ENCODE measurements around the gene TMEM203. TPM values are rescaled to one million over a fixed set of nuclear protein-coding genes. Genes with fewer than 3 reads are reported as not detected.

The TMEM203 gene
- total RNA-seq, 1 donor from 2014 or later: 34.2 TPM

DNA sequence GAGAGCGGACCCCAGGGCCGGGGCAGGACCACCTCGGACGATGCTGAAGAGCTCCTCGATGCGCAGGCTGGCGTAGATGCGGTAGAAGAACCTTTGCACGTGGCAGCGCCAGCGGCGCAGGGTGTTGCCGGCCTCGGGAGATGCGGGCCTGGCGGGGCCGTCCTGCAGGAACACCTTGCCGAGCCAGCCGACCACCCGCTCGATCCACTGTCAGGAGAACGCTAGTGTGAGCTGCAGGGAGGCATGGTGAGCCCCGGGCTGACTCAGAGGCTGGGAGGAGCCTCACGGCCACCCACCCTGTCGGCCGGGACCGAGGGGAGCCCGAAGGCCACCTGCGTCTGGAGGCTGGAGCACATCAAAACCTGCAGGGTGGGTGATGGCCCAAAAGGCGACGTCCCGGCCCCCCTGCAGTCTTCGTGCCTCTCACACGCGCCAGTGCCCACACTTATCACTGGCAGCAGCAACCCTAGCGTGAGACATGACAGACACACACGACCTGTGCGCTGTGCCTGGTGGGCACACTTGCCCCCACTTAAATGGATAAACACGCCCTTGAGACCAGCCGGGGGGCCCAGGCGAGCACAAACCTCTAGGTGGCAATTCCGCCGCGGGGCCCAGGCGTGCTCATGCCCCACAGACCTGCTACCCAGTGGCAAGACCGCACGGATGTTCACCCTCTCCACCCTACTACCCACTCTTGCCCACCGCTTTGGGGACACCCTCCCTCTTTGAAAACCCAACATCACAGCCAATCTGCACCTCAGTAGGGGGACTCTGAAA is 20.4 kb downstream of the TMEM203 start:
- FAIRE-seq (no peak), DNase-seq (ENCODE audit: low spot score in 2 of 2) (no peak)

DNA sequence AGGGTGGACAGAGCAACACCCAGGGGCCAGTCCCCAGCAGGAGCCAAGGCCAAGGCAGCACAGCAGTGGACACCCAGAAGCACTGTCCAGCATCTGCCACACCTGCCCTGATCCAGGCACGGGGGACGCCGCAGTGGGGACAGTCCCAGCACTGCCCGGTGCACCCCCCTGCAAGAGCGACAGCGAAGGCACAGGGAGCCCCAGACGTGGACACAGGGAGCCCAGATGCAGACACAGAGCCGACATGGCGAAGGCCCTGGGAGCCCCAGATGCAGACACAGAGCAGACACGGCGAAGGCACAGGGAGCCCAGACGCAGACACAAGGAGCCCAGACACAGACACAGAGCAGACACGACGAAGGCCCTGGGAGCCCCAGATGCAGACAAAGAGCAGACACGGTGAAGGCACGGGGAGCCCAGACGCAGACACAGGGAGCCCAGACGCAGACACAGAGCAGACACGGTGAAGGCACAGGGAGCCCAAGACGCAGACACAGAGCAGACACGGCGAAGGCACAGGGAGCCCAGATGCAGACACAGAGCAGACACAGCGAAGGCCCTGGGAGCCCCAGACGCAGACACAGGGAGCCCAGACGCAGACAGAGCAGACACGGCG is 21.4 kb downstream of the TMEM203 start:
- FAIRE-seq: no peak
- DNase-seq (ENCODE audit: low spot score in 2 of 2): no peak

DNA sequence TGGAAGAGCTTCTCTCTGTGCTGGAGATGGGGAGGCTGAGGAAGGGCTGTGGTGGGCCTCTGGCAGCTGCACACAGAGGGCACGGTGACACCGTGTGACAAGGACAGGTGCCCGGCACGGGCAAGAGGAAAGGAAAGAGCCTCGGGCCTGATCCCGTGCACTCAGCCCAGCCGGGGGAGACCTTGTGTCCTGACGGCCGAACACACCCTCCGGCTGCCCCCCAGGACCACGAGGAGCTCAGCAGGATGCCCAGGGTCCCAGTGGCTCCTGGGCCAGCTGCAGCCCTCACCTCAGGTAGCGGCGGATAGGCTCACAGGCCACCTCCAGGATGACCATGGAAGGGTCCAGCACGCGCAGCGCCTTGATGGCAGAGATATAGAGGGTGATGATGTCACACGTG is 22.6 kb downstream of the TMEM203 start:
- FAIRE-seq: no peak
- DNase-seq (ENCODE audit: low spot score in 2 of 2): no peak

DNA sequence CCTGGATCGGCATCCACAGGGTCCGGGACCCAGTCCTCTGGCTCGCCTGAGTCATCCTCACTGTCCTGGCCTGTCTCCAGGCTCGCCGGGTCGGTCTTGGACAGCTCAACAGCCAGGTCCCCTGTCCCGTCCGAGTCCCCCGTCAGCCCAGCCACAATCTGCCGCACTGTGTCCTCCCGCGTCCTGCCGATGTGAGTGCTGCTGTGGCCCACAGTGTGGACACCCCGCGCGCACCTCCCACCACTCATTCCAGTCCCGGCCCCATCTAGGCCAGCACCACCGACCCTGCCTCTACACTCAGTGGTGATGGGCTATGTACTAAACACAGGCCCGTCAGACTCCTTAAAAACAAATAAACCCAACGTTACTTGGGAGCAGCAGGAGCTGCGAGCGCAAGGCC is 23.8 kb downstream of the TMEM203 start:
- DNase-seq (ENCODE audit: low spot score in 2 of 2) (no peak), FAIRE-seq (no peak)

DNA sequence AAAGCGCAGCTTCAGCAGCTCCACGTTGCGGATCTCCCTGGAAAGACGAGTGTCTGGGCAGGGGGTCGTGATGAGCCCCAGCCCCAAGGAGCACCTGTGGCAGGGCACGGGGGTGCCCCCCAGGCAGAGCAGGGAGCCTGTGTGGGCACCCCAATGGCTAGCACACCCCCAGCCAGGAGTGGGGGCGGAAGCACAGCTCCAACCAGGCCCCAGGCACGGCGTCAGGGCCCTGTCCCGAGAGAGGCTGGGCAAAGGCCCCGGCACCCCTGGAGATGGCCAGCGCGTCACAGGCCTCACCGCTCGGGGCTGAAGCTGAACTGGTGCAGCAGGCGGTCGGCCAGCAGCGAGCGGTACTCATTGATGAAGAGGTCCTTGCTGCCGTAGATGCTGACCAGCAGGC is 25.0 kb downstream of the TMEM203 start:
- FAIRE-seq (no peak), DNase-seq (ENCODE audit: low spot score in 2 of 2) (no peak)

DNA sequence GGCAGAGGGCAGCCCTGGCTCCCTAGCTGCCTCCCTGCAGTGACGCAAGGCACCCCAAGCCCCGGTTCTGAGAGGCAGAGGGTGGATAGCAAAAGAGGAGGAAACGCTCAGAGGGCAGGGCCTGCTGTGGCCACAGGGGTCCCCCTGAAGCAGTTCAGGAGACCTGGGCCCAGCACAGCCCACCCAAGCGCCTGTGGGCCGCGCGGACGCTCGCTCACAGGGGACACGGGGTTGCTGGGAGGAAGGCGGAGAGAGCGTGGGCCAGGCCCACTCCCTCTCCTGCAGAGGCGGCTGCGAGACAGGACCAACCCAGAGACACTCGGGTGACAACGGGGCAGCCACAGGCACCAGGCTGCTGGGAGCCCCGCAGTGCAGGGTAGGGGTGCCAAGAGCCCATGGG is 25.7 kb downstream of the TMEM203 start:
- DNase-seq (ENCODE audit: low spot score in 2 of 2): no peak
- FAIRE-seq: no peak

DNA sequence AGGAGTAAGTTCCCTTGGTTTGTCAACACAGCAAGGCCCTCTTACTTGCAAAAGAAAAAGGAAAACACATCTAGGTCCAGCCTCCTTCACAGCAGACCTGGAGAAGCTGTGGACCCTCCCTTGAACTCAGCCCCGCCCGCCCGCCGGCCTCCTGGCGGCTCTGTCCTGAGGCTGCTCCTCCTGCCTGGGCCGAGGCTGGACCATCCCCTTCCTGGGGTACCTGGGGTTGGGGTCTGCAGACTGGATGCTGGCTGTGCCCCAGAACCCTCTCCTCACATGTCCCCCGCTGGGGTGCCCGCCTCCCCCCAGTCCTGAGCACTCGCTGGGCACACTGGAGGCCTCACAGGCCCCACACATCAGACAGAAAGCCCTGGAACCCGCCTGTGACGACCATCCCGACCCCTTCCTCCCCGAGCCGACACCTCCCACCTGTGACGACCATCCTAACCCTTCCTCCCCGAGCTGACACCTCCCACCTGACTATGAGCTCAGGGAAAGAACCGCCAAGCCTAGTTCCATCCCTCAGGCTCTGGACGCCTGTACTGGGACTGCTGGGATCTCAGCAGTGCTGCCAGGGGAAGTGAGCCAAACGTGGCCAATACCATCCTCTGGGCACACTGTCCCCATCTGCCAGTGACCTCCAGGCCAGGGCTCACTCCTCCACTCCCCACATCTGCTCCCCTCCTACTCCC is 26.4 kb downstream of the TMEM203 start:
- DNase-seq (ENCODE audit: low spot score in 2 of 2): no peak
- FAIRE-seq: no peak

DNA sequence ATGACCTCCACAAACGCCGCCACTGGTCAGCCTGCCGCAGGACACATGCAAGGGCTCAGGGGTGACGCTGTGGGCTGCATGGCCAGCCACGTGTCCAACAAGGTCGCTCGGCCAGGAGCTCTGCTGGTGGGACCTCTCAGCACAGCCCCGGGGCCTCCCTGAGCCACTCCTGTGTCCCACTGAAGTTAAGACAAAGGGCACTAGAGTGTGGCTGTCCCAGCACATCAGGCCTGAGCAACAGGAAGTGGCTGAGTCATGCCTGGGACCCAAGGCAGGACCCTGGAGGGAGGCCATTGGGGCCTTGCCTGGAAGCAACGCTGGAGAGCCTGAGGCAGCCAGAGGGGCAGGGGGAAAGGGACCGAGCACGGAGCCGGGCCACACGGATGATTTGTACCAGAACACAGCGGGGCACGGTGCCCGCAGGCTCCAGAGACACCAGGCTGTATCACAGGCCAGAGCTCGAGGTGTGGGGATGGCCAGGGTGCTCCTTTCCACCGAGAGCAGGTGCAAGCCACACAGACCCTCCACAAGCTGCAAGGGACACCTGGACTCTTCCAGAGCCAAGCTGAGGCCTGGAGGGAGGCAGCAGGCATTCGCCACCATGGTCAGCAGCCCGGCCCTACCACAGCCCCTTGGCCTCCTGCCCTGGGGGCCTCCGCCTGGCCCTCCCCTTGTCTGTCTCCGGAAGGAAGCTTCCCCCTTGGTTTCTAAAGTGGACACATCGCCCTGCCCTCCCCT is 27.1 kb downstream of the TMEM203 start:
- DNase-seq (ENCODE audit: low spot score in 2 of 2): no peak
- no peak for FAIRE-seq

DNA sequence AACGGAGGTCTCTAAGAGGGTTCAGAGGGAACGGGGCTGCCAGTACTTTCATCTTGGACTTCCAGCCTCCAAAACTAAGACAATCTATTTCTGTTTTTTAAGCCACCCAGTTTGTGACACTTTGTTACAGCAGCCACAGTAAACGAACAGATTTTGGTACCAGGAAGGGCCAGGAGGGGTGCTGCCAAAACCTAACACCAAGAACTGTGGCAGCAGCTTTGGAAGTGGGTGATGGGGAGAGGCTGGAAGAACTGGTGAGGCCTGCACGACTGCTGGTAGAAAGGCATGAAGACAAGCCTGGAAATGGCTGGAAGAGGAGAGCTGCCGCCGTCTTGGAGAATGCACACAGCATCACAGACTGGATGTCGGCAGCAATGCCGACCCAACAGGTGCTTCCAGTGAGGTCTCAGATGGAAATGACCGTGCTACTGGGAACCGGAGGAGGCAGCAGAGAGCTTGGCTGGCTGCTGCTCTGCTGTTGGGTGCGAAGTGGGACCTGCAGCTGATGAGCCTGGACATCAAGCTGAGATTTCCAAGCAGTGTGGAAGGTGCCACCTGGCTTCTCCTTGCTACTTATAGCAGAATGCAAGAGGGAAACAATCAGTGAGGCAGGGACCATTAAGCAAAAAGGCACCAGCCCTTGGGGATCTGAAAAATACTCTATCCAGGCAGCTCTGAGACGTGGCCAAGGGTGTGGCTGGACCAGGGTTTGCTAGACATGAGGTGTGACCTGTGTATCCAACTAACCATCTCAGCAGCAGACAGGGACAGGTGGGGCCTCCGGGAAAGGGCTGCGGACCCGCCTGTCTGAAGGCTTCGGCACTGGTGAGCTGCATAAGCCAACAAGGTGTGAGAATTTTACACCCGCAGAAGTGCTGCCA is 28.9 kb downstream of the TMEM203 start:
- DNase-seq (ENCODE audit: low spot score in 2 of 2) (peak in 1 of 2 donors; percentile 79), FAIRE-seq (no peak)

DNA sequence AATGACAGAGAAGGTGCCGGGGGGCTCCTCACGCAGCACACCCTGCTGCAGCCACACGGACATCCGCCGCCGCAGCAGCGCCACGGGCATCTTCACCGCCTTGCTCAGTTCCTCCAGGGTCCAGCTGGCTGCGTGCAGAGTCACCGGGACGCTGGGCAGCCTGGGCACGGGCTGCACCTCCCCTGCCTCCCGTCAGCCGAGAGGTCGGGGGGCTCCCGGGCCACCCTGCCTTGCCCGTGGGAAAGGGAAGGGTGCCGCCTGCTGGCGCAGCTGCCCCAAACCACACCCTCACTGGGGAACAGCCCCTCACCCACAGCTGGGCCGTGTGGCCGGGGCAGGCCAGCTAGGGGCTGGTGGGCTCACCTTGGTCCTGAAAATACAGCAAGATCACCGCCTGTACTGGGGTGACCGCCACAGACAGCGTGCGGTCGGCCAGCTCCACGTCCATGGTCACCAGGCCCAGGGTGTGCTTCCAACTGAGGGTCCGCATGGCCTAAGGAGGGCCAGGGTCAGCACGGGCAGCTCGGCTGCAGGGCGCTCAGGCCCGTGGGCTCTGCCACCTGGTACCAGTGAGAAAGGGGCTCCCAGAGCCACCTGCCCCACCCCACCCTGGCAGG is 30.0 kb downstream of the TMEM203 start:
- FAIRE-seq (no peak), DNase-seq (ENCODE audit: low spot score in 2 of 2) (no peak)

DNA sequence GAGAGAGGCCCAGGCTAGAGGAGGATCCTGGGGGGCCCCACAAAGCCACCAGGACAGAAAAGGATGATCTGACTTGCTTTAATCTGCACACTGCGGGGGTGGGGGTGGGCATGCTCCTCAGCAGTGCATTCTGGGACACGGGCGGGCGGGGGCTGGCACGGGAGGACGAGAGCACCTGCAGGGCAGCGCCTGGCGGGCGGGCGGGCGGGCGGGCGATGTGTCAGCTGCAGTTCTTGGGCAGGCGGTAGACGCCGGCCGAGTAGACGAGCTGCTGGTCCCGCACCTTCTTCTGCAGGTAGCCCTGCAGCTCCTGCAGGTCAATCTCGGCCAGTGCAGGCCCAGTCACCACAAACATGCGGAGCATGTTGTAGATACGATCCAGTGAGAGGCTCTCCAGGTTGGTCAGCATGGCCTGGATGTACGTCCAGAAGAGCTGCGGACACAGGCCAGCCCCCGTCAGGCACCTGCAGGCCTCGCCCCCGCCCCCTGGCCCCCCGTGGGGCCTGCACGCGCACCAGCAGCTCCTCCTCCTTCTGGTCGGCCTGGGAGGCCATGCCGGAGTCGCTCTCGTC is 30.6 kb downstream of the TMEM203 start:
- no peak for FAIRE-seq
- no peak for DNase-seq (ENCODE audit: low spot score in 2 of 2)

DNA sequence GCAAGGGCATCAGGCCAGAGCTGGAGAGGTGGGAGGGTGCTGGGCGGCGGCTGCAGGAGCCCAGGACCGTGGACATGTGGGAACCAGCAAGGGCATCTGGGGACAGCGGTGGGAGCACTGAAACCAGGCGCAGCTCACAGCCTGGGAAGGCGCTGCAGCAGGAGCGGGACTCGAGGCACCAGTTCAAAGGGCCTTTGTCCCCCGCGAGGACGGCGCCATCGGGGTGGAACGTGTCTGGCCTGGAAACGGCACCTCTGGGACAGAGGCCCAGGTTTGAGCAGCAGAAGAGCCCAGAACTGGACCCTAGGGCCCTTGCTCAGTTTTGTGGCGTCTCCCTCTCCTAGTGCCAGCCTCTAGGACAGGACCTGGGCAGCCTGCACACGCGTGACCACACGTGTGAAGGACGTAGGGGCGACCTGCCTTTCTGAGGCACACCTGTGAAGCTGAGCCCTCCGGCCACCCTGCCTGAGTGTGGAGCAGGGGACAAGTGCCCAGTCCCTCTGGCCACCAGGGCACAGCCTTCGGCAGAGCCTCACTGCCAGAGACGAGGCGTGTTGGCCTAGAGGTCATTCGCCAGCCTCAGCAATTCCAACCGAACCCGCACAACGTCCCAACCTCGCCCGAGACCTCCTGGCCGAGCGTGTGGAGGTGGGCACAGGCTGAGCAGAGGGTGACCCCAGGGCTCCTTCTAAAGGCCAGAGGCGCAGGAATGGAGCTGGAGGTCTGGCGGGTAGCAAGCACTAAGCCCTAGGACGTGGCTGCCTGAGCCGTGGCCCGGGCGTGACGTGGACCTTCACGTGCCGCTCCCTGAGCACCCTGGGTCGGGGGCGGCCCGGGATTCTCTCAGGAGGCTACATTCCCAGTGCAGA is 31.4 kb downstream of the TMEM203 start:
- DNase-seq (ENCODE audit: low spot score in 2 of 2) (no peak), FAIRE-seq (no peak)

DNA sequence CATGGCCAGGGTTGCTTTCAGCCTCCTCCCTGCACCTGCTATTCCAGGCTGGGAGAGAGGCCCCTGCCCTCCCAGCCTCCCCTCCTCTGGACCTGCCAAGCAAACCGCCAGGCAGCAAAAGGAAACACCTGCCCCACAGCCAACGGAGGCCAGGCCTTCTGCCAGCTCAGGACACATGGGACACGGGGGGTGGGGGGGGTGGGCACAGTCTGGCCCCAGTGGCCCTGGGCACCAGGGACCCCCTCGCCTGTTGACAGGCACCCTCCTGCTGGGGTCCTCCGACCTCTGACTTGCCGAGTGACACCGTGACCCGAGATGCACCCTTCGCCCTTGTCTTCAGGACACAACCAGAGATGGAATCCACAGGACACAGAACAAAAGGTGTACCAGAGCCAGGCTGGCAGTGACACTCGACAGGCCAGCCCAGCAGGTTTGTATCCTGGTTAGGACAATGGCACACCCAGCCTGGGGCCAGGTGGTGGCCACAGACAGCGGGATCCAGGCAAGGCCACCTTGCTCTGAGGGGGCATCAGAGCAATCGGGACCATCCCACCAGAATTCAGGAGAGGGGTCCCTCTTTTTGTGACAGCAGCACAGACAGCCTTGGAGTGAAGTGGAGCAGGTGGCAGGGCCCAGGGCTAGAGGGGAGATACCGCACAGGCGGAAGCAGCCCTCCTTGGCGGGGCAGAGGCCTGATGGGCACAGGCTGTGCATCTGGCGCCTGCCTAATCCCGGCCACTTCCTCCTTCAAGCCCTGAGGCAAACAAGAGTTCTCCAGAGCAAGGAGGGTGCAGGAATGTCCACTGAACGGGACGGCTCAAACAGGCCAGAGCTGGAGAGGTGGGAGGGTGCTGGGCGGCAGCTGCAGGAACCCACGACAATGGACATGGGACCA is 32.3 kb downstream of the TMEM203 start:
- no peak for DNase-seq (ENCODE audit: low spot score in 2 of 2)
- no peak for FAIRE-seq

DNA sequence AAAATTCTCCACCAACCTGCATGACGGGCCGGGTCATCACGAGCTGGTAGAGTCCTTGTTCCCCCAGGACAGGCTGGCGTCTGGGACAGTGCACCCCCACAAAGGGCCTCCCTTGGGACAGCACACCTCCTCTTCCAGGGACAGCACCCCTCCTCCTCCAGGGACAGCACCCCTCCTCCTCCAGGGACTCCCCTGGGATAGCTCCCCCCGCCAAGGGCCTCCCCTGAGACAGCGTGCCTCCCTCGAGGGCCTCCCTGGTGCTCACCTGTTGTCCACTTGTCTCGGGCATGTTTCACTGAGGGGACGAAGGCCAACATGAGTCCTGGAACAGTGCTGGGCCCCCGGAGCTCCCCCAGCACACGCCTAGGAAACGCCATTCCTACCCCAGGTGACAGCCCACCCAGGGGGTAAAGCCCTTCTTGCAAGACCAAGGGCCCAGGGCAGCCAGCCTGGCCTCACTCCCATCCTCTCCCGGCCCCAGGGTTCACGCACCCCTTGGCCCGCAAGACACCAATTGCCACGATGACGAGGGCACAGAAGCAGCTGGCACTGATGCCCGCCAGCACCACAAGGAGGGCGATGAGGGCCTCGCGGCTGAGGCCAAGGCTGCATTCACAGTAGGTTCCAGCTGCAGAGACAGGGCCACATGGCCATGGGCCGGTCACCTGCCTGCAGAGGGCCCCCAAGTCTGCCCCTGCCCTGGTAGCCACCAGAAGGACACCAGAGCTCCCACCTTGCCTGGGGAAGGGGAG is 34.1 kb downstream of the TMEM203 start:
- FAIRE-seq: no peak

DNA sequence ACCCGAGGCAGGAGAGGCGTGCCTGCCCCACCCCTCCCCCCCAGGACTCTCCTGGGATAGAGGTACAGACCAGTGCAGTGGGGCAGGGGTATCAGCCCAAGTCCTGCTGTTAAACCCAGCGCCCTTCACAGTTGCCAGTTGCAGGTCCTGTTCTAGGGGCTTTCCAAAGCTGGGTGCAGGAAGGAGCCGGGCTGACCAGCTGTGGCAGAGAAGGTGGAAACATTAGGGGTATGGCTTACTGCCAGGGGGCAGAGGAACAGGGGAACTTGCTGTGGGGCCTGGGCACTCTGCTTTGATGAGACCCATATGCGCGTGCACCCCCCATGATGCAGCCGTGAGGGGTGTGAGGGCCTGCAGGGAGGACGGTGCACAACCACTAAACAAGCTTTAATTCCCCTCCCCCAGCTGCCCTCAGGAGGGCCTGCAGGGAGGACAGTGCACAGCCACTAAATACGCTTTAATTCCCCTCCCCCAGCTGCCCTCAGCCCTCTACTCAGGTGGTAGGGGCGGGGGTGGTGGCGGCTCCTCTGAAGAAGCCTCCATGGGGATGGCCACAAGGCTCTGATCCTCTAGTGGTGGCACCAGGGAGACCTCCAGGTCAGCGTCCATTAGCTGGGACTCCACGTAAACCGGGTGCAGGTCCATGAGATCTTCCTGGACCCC is 34.8 kb downstream of the TMEM203 start:
- FAIRE-seq: no peak
- DNase-seq (ENCODE audit: low spot score in 2 of 2): no peak

More for the DNA sequence above, 34.1 kb downstream of the TMEM203 start:
- DNase-seq (ENCODE audit: low spot score in 2 of 2): no peak

DNA sequence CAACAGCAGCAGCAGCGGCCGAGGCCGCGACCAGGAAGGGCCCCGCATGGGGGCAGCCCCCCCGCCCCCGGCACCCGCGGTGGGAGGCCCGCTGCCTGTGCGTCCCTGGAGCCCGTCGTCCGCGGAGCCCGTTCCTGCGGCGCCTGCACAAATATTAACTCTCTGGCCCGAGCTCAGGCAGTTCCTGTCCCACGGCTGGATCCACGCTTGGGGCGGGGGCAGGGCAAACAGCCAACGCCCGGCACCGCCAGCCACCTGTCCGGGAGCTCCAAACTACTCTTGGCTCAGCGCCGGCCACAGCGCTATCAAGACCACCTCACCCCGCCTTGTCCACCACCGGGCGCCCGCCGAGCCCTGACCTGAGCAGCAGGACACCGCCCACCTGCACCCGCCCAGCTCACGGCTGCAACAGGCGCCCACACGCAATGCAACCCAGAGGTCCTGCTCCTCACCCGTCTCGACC is 35.5 kb downstream of the TMEM203 start, which contains the start of gene LRRC26:
Gene LRRC26 (minus strand): TSS at position 156 of the 463 bp plus-strand sequence. CDS start 108 bp downstream, at position 48.
- FAIRE-seq: no peak
- no peak for DNase-seq (ENCODE audit: low spot score in 2 of 2)

Measured in frontal cortex (tissue), 4 donors.